Measurements from ENCODE around the gene STK40.

The STK40 gene

DNA sequence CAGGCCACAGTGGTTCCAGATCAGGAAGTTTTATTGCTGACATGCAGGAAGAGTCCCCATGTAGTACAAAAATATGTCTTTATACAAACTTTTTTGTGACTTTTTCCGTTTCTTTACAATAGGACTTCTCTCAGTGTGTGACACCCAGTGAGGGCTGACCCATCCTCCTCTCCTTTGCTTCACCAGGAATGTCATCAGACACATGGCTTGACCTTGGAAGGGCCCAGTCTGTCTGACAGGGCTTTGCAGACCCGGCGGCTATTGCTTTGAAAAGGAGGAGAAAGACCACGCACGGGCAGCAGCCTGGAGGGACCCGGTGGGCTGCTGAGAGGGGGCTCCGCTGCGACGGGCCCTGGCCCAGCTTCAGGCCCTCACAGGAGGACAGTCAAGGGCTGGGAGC is 46.1 kb downstream of the STK40 start:
- TF ChIP-seq, protein P1, sequence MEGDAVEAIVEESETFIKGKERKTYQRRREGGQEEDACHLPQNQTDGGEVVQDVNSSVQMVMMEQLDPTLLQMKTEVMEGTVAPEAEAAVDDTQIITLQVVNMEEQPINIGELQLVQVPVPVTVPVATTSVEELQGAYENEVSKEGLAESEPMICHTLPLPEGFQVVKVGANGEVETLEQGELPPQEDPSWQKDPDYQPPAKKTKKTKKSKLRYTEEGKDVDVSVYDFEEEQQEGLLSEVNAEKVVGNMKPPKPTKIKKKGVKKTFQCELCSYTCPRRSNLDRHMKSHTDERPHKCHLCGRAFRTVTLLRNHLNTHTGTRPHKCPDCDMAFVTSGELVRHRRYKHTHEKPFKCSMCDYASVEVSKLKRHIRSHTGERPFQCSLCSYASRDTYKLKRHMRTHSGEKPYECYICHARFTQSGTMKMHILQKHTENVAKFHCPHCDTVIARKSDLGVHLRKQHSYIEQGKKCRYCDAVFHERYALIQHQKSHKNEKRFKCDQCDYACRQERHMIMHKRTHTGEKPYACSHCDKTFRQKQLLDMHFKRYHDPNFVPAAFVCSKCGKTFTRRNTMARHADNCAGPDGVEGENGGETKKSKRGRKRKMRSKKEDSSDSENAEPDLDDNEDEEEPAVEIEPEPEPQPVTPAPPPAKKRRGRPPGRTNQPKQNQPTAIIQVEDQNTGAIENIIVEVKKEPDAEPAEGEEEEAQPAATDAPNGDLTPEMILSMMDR (IDR thresholded peaks at IDR 0.05; ENCODE audit: borderline replicate concordance, insufficient read depth, low read depth, low read length), result no peak
- H3K4me3 ChIP-seq (ENCODE audit: low read depth, low read length), result no peak overlapping the region

GRCh38 chr1:36339215-36339614 is 46.5 kb downstream of the STK40 start:
- H3K4me3 ChIP-seq (ENCODE audit: low read depth, low read length), result no peak overlapping the region
- TF ChIP-seq, protein P1 (IDR thresholded peaks at IDR 0.05; ENCODE audit: borderline replicate concordance, insufficient read depth, low read depth, low read length), result no peak

GRCh38 chr1:36337830-36338229 is 47.9 kb downstream of the STK40 start:
- H3K4me3 ChIP-seq (ENCODE audit: low read depth, low read length), result no peak overlapping the region
- TF ChIP-seq, protein P1 (IDR thresholded peaks at IDR 0.05; ENCODE audit: borderline replicate concordance, insufficient read depth, low read depth, low read length), result no peak

GRCh38 chr1:36330940-36331339 is 54.8 kb downstream of the STK40 start:
- TF ChIP-seq, protein P1 (IDR thresholded peaks at IDR 0.05; ENCODE audit: borderline replicate concordance, insufficient read depth, low read depth, low read length), result no peak
- H3K4me3 ChIP-seq (ENCODE audit: low read depth, low read length), result no peak overlapping the region

DNA sequence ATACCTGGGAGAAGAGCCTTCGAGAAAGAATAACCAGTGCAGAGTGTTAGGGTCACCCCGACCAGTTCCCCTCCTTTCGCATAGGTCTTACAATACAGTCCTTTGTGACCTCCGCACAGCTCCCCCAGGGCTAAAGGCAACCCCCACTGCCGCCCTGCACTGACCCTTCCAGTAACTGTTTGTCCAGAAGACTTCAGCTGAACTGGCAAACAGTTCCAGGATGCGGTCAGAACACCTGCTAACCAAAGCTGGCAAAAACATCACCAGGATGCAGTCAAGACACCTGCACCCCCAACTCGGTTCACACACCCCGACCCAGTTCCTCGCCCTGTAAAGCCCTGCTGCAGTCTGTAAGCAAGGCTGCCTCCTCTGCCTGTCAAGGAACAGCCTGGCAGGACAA is 55.9 kb downstream of the STK40 start:
- H3K4me3 ChIP-seq (ENCODE audit: low read depth, low read length), result no peak overlapping the region
- TF ChIP-seq, protein P1 (IDR thresholded peaks at IDR 0.05; ENCODE audit: borderline replicate concordance, insufficient read depth, low read depth, low read length), result no peak

DNA sequence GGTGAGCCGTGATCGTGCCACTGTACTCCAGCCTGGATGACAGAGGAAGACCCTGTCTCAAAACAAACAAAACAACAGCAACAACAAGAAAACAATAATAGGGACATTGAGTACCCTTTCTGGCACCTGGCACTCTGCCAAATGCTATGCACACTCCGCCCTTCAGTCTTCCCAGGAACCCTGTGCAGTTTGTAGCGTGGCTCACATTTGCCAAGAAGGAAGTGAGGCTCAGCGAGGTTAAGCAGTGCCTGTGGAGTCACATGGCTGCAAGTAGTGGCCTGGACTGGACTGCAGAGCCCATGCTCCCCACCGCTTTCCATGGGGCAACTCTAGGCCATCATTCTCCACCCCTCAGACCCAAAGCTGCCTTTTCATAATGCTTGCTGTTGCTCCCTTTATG is 57.0 kb downstream of the STK40 start:
- TF ChIP-seq, protein P1 (IDR thresholded peaks at IDR 0.05; ENCODE audit: borderline replicate concordance, insufficient read depth, low read depth, low read length), result no peak
- H3K4me3 ChIP-seq (ENCODE audit: low read depth, low read length), result no peak overlapping the region

DNA sequence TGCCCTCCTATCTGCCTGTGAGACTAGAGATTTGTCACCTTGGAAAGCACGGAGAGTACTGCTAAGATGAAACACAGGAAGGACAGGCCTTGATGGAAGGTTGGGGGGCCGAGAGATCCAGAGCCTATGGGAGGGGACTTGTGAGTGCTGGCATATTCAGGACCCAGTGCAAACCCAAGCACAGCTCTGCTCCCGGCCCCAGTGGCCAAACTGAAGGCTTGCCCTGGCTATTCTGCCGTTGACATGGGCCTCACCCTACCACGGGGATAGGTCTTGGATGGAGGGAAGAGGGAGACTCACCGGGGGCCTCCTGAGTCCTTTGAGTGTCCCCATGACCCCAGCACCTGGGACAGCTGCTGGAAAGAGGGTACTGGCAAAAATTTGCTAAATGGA is 57.6 kb downstream of the STK40 start:
- TF ChIP-seq, protein P1 (IDR thresholded peaks at IDR 0.05; ENCODE audit: borderline replicate concordance, insufficient read depth, low read depth, low read length), result no peak
- no peak overlapping the region for H3K4me3 ChIP-seq (ENCODE audit: low read depth, low read length)

Measured in GM12875 (cell line).